Measurements from ENCODE around the gene SH3TC1. TPM values are rescaled to one million over a fixed set of nuclear protein-coding genes. Genes with fewer than 3 reads are reported as not detected.

SH3TC1 gene
- polyA plus RNA-seq, 2 of the 4 experiments (the other 2 are of a cell fraction) = 2.8 to 7.4 TPM

GRCh38 chr4:8176547-8177399, 22.3 kb upstream of the SH3TC1 start:
- DNase-seq (ENCODE audit: low read depth in 1 of 2, low spot score in 1 of 2) (peak; percentile 60 to 73), FAIRE-seq (no peak), ATAC-seq (peak; percentile 90 to 97)
- Histone ChIP-seq H3K9me3 (no peaks in the 10 kb centered on the region), H3K4me2 (no peak overlapping the region), H3K4me3 (no peak overlapping the region), H3K27ac (peak overlapping the region in 1 of 2 experiments; percentile 57; a peak in 2 of 6 replicates), H3K4me1 (peaks cover 8% of the 10 kb centered on the region)
- POLR2A ChIA-PET = interaction anchor here (0.6 kb wide), 1 partner anchor 126 kb away, joined by 3 read pairs; no protein-coding TSS in a partner anchor
- TF ChIP-seq MAFK (IDR thresholded peaks at IDR 0.05; ENCODE audit: partially characterized antibody) (peak; percentile 37), HOXB13 (CRISPR knock-in tag; IDR thresholded peaks at IDR 0.05; ENCODE audit: low read depth) (no peak), HES2 (IDR thresholded peaks at IDR 0.05) (no peak), ZC3H11A (IDR thresholded peaks at IDR 0.05) (no peak), ZSCAN20 (CRISPR knock-in tag; IDR thresholded peaks at IDR 0.05) (no peak), ZNF302 (CRISPR knock-in tag; IDR thresholded peaks at IDR 0.05) (no peak), NPAS2 (CRISPR knock-in tag; IDR thresholded peaks at IDR 0.05; ENCODE audit: borderline replicate concordance) (no peak), FOXS1 (CRISPR knock-in tag; IDR thresholded peaks at IDR 0.05) (no peak), CTCF (IDR thresholded peaks at IDR 0.05) (peak; percentile 69), HMGXB4 (CRISPR knock-in tag; IDR thresholded peaks at IDR 0.05; ENCODE audit: borderline replicate concordance) (no peak), MYC (IDR thresholded peaks at IDR 0.05; ENCODE audit: borderline replicate concordance, low read length) (no peak), PBX3 (IDR thresholded peaks at IDR 0.05) (no peak), MAX (IDR thresholded peaks at IDR 0.05) (no peak), SMC3 (IDR thresholded peaks at IDR 0.05) (peak; percentile 64), JUN (IDR thresholded peaks at IDR 0.05) (no peak), BHLHE40 (IDR thresholded peaks at IDR 0.05; ENCODE audit: low read depth, low read length) (no peak), RAD21 (conservative IDR thresholded peaks at IDR 0.05 in 1 of 2, IDR thresholded peaks at IDR 0.05 in 1 of 2) (peak; percentile 77 to 88), FOSL2 (IDR thresholded peaks at IDR 0.05) (no peak), FOSL2 (CRISPR knock-in tag; IDR thresholded peaks at IDR 0.05) (no peak), HEYL (CRISPR knock-in tag; IDR thresholded peaks at IDR 0.05) (no peak), KDM1A (IDR thresholded peaks at IDR 0.05; ENCODE audit: low read depth) (no peak), CBX2 (IDR thresholded peaks at IDR 0.05; ENCODE audit: borderline replicate concordance, low read depth) (no peak), RCOR1 (IDR thresholded peaks at IDR 0.05; ENCODE audit: low read depth, low read length) (no peak), CHD2 (IDR thresholded peaks at IDR 0.05; ENCODE audit: low read length, partially characterized antibody) (no peak), CBX8 (IDR thresholded peaks at IDR 0.05) (no peak), POLR2A (IDR thresholded peaks at IDR 0.05; ENCODE audit: low read length) (no peak), USF2 (IDR thresholded peaks at IDR 0.05) (no peak), EHMT2 (IDR thresholded peaks at IDR 0.05; ENCODE audit: low read depth) (no peak), MAZ (IDR thresholded peaks at IDR 0.05; ENCODE audit: borderline replicate concordance, low read depth, low read length) (no peak)
- WGBS (ENCODE audit: missing lambda C conversion rate) = 89% methylated on average over 3 of the region's 17 CpGs
- CTCF ChIA-PET = interaction anchor here (0.6 to 8.0 kb wide), 35 partner anchors 9 to 737 kb away, joined by 3 to 122 read pairs (median 4); partner anchors contain the start of genes ABLIM2 and SH3TC1
